Measurements from ENCODE around the gene MIEF1.

DNA sequence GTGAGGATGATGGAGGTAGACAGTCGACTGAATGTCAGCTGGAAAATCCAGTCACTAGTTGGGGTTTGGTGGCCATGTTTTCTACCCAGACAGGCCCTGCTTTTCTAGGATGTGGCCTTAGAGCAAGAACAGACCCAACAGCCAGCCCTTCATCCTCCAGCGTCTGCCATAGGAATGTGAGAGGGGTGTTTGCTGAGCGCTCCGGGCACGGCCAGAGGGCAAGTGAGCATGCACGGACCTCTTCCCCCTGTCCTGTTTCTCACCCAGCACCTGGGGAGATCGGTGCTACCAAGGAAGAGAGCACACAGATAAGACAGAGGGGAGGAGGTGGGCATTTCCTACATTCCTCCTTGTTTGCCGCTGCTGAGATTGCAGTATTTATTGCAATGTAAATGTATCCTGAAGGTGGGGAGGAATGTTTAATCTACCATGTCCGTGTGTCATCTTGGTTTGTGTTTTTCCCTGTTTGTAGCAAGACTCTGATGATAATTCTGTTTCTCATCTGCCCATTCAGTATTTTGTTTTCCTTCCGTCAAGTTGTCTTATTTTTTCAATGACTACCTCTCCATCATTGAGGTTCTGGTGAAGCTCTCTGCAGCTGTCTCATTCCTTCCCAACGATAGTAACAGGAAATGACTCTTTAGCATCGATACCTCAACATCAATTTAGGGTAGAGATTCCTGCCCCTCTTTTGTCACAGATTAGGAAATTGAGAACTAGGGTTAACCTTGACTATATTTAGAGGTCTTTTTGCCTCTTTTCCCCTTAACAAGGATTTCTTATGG is 13.4 kb downstream of the MIEF1 start:
- TF ChIP-seq, protein P1, sequence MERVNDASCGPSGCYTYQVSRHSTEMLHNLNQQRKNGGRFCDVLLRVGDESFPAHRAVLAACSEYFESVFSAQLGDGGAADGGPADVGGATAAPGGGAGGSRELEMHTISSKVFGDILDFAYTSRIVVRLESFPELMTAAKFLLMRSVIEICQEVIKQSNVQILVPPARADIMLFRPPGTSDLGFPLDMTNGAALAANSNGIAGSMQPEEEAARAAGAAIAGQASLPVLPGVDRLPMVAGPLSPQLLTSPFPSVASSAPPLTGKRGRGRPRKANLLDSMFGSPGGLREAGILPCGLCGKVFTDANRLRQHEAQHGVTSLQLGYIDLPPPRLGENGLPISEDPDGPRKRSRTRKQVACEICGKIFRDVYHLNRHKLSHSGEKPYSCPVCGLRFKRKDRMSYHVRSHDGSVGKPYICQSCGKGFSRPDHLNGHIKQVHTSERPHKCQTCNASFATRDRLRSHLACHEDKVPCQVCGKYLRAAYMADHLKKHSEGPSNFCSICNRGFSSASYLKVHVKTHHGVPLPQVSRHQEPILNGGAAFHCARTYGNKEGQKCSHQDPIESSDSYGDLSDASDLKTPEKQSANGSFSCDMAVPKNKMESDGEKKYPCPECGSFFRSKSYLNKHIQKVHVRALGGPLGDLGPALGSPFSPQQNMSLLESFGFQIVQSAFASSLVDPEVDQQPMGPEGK (CRISPR knock-in tag; IDR thresholded peaks at IDR 0.05; ENCODE audit: borderline replicate concordance): no peak
- TF ChIP-seq BACH2 (CRISPR knock-in tag; IDR thresholded peaks at IDR 0.05; ENCODE audit: borderline replicate concordance): no peak
- TF ChIP-seq, protein P2, sequence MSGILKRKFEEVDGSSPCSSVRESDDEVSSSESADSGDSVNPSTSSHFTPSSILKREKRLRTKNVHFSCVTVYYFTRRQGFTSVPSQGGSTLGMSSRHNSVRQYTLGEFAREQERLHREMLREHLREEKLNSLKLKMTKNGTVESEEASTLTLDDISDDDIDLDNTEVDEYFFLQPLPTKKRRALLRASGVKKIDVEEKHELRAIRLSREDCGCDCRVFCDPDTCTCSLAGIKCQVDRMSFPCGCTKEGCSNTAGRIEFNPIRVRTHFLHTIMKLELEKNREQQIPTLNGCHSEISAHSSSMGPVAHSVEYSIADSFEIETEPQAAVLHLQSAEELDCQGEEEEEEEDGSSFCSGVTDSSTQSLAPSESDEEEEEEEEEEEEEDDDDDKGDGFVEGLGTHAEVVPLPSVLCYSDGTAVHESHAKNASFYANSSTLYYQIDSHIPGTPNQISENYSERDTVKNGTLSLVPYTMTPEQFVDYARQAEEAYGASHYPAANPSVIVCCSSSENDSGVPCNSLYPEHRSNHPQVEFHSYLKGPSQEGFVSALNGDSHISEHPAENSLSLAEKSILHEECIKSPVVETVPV (CRISPR knock-in tag; IDR thresholded peaks at IDR 0.05): no peak
- no peak for TF ChIP-seq ZFP3 (CRISPR knock-in tag; IDR thresholded peaks at IDR 0.05)

Data from SK-N-SH treated with all-trans-retinoic acid at 6 μM for 48 hours (cell line).